BJ (cell line): ENCODE data around the gene CWC22. TPM values are rescaled to one million over a fixed set of nuclear protein-coding genes. Genes with fewer than 3 reads are reported as not detected.
A peak's percentile ranks its signal among the peaks of the same experiment; 100 is the strongest.
"Not testable (repeated sequence)": the region's sequence is repeated elsewhere in the genome, so short reads cannot be mapped to it uniquely, and the experiment has no call there.

Source experiments
- CTCF ChIA-PET: fragments of 350-600 bp; formaldehyde crosslinking; extraction: SDS; loops from one replicate; lab custom pipeline; 2021; ENCODE audit warnings: antibody characterized with exemption, inconsistent platforms; lab: Yijun Ruan, JAX
- POLR2A ChIA-PET: fragments of 300-600 bp; sonication (Branson Sonifier 250); formaldehyde crosslinking; extraction: SDS; loops from one replicate; lab custom pipeline; 2021; ENCODE audit warnings: antibody characterized with exemption; lab: Charles Lee
- DNase-seq: peaks from one replicate; pipeline ENCODE4 v3.0.0-alpha.2; 2011; ENCODE audit warnings: low read depth
- H3K27me3 ChIP-seq: 2 replicates; pipeline ENCODE4 v1.6.0; 2011; ENCODE audit warnings: low read length; ENCODE audit not compliant: control insufficient read depth, insufficient read depth
- H3K36me3 ChIP-seq: 2 replicates; pipeline ENCODE4 v1.5.1; 2011; ENCODE audit warnings: low read length; ENCODE audit not compliant: control insufficient read depth, insufficient read depth
- H3K4me3 ChIP-seq: 2 replicates; pipeline ENCODE4 v1.5.1; 2011; ENCODE audit warnings: low read depth, mild to moderate bottlenecking, control low read depth, low read length
- CTCF ChIP-seq: IDR thresholded peaks from 2 replicates; pipeline ENCODE4 v1.5.1; 2011; ENCODE audit warnings: low read depth, mild to moderate bottlenecking, control low read depth, inconsistent platforms, low read length, moderate library complexity; ENCODE audit not compliant: insufficient read depth
- polyA minus RNA-seq: library from RNA; depleted of rRNA, polyadenylated mRNA; stranded (reverse); fragments of >200 nt; gene quantifications from 2 replicates; pipeline ENCODE4 v1.2.3, GENCODE V29; 2011; rRNA and poly(A)+ RNA removed
- polyA plus RNA-seq: library from polyadenylated mRNA; depleted of rRNA; stranded (reverse); fragments of >200 nt; gene quantifications from 2 replicates; pipeline ENCODE4 v1.2.3, GENCODE V29; 2011; rRNA removed

CWC22 gene
- polyA plus RNA-seq (1.2 and 2.9 TPM in 2 replicates), polyA minus RNA-seq (1.5 and 3.1 TPM in 2 replicates)

GRCh38 chr2:180006781-180007579 is at the start of gene CWC22:
CWC22 (minus strand) TSS chr2:180007297; CDS start chr2:179993341, 13,956 bp downstream.
- ChIA-PET CTCF (interaction anchor here (0.6 kb wide), 2 partner anchors 70 to 1834 kb away, joined by 3 to 5 read pairs; no protein-coding TSS in a partner anchor), POLR2A (interaction anchor here (0.6 kb wide), 1 partner anchor 585 kb away, joined by 5 read pairs; no protein-coding TSS in a partner anchor)
- H3K36me3 ChIP-seq = no peaks in the 10 kb centered on the region
- peak within 1 kb of the TSS; percentile 73 for H3K4me3 ChIP-seq
- DNase-seq = peak; percentile 71
- no peaks in the 10 kb centered on the region for H3K27me3 ChIP-seq
- no peak for TF ChIP-seq CTCF

- Histone ChIP-seq H3K4me3 (no peak overlapping the region), H3K36me3 (no peaks in the 10 kb centered on the region), H3K27me3 (no peaks in the 10 kb centered on the region; the same call in 1 of the 2 replicates)
- no peak for TF ChIP-seq CTCF
- no peak for DNase-seq
- ChIA-PET CTCF (interaction anchor here (1.3 to 1.5 kb wide), 2 partner anchors 8 to 76 kb away, joined by 3 to 4 read pairs; no protein-coding TSS in a partner anchor), POLR2A (no interaction called here)
Measured at GRCh38 chr2:180056367-180057118, 49.4 kb upstream of the CWC22 start.

- H3K36me3 ChIP-seq, H3K27me3 ChIP-seq, H3K4me3 ChIP-seq, DNase-seq, POLR2A ChIA-PET, CTCF ChIA-PET: not testable (repeated sequence)
Measured at GRCh38 chr2:180054576-180054975, 47.5 kb upstream of the CWC22 start.

- TF ChIP-seq CTCF = no peak
- DNase-seq = peak; percentile 19
- no peak overlapping the region for H3K4me3 ChIP-seq
- ChIA-PET CTCF (interaction anchor here (0.7 kb wide), 1 partner anchor 28 kb away, joined by 4 read pairs; no protein-coding TSS in a partner anchor), POLR2A (no interaction called here)
- H3K36me3 ChIP-seq = no peaks in the 10 kb centered on the region
- H3K27me3 ChIP-seq = no peaks in the 10 kb centered on the region; the same call in 1 of the 2 replicates
Measured at GRCh38 chr2:180050246-180050645, 43.1 kb upstream of the CWC22 start.

GRCh38 chr2:180048251-180048650 is 41.2 kb upstream of the CWC22 start:
- ChIA-PET POLR2A (no interaction called here), CTCF (interaction anchor here (0.7 kb wide), 1 partner anchor 23 kb away, joined by 3 read pairs; no protein-coding TSS in a partner anchor)
- no peak for DNase-seq
- H3K27me3 ChIP-seq = no peaks in the 10 kb centered on the region; the same call in 1 of the 2 replicates
- no peak for TF ChIP-seq CTCF
- H3K4me3 ChIP-seq = no peak overlapping the region
- no peaks in the 10 kb centered on the region for H3K36me3 ChIP-seq
